Activated CD4-positive, alpha-beta T cell treated with anti-CD3 and anti-CD28 coated beads, Interleukin-2, amount 50 U/mL, for 4 hours (primary cell): ENCODE data around the gene MINDY4.

Experiments
- DNase-seq, 2 experiments: peaks; one replicate each; pipeline ENCODE4 v3.0.0-alpha.2; 2020

MINDY4 gene

DNA sequence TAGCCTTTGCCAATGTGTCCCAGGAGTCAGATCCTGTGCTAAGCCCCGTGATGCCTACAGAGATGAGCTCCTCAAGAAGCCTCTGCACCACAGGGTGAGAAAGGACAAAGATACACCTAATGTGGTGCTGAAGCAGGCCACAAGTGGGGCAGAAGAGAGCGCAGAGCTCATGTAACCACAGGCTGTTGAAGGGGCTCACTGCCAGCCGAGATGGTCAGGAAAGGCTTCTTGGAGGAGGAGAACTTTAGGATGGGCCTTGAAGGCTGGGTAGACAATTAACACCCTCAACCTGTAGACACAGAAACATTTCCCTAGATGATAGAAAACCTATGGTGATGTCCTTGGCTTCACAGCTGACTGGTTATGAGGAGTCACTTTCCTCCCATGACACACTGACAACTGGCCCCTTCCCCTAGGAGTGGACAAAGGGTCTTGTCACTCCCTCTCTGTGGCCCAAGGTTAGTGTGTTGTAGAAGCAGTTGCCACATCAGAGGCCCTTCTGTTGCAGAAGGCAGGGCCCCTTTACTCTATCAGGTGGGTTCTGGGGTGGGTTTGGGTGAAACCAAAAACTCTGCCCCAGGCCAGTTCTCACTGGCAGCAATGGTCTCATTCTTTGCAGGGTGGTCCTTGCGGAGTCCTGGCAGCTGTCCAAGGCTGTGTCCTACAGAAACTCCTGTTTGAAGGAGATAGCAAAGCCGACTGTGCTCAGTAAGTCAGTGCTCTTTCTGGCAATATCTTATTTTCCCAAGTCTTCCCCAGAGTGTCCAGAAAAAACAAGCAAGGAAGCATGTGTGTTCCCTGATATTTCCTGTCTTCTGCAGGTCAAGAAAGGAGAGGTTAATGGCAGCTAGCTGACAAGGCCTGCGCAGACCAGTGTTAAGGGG is 69.2 kb downstream of the MINDY4 start:
- no peak for DNase-seq

DNA sequence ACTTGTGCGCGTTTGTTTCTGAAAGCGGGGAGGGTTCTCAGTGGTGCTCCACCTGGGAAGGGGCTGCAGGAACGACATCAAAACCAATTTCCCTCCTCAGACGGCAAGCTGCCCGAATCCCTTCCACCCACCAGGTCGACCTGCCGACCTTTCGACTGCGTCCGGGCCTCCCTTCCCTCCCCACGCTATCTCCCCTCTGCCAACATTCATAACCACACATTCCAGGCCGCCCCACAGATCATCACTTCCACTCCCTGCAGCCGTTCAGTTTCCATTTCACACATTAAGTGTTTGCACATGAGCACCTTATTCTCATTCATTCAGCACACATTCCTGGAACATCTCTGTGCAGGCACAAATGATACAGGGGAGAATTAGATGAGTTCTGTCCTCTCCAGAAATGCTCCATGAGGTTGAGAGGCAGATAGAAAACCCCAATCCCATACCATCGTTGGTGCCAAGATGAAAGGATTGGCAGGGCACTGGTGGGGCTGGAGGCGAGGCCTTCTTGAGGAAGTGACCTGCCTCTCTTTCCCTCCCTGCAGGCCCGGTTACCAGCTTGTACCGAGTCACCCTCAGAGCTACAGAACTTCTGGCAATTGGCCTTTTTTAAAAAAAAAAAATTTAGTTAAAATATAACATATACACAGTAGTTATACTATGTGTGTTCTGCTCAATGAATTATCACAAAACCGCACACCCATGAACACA is 70.0 kb downstream of the MINDY4 start:
- DNase-seq, result no peak

DNA sequence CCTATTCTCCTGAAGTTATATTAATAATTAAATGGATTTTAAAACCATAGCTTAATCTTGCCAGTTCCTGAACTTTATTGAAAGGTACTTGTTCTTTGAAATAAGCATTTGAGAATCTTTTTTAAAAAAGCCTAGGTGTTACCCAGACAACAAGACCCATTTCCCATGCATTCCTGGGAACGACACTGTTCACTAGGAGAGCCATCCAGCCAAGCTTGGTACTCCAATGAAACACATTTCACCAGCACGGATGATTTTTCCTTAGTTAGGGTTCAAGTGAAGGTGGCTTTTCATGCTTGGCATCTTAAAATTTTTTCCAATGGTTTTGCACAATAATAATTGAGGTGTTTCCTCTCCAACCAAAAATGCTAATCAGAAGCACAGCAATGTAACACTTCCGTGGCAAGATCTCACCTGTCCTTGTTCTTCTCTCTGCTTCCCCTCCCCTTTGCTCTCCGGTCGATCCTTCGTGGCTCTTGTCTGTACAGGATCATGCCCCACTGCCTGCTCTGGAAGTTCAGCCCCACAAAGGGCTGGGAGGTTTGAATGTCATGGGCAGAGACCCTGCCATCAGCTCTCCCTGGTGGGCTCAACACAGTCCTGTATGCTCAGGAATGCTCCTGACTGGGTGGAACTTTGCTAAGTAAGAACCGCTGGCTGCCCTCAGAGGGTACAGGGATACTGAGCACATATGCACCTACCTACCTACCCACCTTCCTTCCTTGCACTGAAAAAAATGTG is 70.8 kb downstream of the MINDY4 start:
- DNase-seq, result no peak

DNA sequence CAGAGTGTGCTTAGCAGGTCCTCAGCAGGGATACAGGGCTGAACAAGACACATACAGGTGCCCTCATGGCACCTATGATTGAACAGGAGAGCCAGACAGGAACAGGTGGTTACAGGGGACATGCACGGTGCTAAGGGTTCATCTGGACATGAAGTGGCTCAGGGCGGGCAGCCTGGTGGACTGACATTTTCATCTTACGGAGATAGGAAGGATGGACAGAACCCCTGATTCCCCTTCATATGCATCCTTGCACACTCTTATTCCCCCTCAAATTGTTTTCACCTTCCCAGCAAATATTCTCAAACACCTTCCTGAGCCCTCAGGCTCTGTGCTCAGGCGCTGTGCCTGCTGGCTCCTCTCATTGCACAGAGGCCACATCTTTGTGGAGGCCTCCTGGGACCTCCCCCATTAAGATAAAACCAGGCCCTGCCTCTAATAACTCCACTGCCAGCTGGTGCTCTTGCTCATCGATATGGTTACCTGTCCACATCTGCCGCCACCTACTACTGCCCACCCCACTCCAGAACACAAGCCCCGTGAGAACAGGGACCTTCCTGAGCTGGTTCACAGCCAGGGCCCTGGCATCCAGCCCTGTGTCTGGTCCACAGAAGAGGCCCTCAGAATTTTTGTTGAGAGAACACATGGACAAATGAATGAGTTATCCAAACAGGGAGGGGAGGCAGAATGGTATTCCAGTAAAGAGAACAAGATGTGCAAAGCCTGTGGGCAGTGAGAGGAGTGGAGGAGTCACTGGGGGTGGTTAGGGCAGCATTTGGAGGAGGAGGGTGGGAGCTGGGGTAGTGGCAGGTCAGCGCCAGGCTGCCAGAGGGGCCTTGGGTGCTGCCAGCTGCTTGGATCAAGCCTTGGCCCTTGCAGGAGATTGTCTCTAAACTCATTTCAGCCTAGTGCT is 71.6 kb downstream of the MINDY4 start:
- DNase-seq, result no peak

DNA sequence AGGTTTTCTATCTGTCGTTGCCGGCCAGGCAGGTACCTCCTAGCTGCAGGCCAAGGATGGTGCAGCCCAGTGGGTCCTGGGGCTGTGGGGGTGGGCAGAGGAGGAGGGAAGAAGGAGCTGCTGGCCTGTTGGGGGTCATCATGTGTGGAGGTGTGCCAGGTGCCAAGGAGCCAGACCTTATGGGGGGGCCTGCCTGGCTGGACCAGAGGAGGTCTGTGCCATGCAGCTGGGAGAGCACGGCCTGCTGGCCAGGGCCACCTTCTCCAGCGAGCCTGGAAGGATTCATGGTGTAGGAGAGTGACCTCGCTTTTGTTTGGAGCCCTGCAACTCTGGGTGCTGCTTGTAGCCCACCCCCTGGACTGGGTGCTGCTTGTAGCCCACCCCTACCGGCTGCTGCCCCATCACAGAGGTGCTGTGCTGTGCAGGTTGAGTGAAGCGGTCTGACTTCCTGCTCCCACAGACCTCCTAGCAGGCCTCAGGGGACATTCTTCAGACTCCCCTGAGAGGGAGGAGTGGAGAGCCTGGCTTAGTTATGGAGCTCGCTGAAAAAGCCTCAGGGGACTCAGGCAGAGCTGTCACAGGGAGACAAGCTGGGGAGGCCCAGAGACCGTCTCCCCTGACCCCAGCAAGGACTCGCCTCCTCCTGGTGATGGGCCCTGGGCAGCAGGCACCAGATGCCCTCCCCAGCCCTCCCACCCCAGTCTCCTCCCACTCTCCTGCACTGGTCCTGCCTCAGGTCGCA is 72.7 kb downstream of the MINDY4 start:
- no peak for DNase-seq

DNA sequence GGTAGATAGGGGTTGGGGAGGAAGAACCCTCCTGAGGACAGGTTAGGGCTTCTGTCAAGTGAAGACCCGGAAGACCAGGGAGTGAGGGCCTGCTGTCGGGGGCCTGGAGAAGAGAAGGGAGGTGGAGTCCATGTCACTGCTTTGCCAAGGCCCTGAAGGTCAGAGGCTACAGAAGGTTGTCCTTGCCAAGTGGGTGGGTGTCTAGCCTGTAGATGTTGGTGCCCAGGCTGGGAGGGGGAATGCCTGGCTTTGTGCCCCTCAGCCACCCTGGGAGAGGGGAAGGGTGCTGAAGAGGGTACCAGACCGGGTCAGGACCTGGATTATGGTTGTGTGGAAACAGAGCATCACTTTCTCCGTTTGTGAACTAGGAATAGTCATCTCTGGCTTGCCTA is 73.3 kb downstream of the MINDY4 start:
- no peak for DNase-seq

DNA sequence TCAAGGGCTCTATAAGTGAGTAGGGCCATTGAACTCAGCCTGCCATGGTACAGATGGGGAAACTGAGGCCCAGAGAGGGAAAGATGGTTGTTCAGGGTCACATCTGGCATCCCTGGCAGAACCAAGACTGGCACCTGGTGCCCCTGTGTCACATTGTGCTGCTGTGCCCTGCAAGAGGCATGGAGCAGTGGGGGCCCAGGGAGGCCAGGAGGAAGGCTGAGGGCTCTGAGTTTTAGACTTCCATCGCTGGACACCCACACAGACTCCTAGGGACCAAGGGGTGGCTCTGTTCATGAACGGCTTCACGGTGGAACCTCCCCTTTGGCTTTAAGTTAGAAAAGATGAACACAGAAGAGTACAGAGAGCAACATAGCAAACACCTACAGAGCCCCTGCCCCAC is 73.7 kb downstream of the MINDY4 start:
- no peak for DNase-seq

DNA sequence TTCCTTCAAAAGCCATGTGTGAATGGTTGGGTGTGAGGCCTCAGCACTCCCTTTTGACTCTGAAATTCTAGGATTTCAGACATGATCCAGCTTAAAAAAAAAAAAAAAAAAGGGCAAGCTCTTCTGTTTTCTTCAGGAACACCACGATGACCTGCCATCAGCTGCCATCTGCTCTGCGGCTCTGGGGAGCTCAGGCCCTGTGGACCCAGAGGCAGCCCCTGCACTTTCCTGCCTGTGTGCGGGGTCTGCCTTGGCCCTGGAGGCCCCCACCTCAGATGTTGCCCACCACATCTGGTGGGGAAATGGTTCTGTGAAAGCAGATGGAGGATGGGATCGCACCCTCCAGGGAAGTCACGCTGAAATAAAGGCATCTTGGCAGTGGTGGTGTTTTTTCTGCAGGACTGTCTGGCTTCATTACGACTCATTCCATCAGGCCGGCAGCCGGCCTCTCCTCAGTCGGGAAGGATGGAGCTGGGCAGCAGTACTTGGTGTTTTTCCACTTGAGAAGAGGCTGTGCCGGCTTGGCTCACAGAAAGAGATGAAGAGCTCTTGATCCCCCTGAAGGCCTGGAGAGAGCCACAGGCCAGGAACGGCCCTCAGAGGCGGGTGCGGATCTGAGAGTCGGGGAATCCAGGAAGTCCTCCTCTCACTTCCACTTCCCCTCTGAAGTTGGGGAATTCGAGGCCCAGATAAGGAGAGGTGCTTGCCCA is 74.4 kb downstream of the MINDY4 start:
- DNase-seq, result no peak

DNA sequence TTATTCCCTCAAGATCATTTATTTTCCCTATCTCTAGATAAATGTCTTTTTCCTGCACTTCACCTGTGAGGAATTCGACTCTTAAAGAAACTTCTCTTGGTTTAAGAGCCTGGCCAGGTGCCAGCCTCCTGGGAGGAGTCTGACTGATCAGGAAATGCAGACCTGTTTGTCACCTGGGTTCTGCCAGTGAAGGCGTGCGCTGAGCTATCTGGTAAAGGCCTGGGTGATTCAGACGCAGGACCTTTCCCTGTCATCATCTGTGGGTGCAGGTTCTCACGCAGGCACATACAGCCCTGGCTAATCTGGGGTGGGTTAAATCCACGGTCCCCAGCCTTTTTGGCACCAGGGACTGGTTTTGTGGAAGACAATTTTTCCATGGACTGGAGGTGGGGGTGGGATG is 75.2 kb downstream of the MINDY4 start:
- no peak for DNase-seq

DNA sequence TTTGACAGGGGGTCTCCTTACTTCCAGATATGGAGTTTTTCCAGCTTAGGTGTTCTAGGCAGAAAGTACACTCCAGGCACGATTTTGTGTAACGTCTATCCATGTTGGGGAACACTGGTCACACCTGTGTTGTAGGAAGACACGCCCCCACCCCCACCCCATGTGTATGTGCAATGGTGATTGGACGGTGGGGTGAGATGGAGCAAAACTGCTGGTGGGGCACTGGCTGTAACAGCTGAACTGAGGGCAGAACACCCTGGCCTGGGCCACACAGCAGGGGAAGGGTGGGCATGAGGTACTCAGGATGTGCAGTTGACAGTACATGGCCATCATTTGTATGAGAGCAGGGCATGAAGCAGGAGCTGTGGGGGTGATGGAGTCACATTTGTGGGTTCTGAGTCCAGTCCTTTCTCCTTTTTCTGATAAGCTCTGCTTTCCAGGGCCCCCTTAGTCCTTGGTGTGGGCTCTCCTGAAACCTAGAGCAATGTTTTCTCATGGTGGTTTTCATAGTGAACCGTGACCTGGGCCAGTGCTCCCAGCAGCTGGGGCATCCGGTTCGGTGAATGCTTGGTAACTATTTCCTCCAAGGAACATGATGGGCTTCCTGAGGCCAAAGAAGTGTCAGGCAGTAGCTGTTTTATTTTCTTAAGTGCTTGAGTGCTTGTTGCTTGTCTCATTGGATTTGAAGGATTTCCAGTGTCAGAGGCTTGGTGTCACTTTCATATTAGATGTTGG is 77.1 kb downstream of the MINDY4 start:
- DNase-seq, result no peak

DNA sequence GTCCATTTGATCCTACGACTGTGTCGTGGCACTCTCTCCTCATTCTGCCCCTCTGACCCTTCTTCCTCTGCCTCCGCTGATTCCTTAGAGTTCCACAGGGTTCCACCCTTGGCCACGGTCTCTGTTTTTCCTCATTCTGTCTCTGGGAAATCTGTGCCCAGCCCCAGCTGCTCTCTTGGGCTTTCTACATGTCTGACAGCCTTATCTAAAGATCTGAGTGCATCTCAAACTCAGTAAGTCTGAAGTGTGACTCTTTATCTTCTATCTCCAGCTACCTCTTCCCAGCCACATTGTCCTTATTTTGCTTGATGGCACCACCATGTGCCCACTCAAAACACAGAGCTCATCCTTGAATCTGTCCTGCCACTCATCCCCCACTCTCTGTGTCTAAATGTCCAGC is 78.3 kb downstream of the MINDY4 start:
- no peak for DNase-seq

DNA sequence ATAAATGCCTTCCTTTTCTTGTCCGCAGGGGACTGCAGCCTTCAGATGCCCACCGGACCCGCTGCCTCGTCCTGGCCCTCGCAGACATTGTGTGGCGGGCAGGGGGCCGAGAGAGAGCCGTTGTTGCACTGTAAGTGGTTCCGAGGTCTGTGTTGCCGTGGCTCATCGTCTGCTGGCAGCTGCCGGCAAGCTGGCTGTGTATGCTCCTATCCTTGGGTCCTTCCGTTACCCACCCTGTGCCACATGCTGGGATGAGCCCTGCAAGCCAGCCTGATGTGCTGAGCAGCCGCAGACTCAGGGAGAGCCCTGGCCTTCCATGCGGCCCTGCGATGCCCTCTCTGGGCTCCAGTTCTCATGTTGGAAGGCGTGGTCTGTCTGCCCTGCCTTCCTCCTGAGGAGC is 79.2 kb downstream of the MINDY4 start:
- DNase-seq, result no peak

DNA sequence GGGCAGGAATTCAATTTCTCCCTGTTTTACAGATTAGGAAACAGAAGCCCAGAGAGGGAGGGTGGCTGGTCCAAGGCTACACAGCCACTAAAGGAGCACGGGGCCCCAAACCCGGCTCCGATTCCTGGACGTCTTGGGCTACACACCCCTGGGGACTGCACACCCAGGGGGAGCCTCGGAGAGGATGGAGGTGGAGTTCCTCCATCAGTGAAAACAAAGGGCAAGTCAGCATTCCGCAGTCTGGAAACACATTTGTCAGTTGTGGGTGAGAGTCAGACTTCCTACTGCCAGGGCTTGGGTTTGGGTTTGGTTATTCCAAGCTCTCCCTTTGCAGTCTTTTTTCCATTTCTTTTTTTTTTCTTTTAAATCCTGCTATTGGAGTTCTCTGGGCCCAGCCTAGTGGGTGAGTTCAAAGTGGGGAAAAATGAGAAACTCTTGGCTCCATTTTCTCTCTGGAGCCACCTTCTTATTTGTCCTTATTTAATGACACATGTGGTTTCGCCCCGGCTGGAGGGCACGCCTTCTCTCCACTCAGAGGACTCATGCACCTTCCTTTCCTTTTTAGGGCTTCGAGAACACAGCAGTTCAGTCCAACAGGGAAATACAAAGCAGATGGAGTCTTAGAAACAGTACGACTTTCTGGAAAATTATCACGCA is 80.6 kb downstream of the MINDY4 start:
- DNase-seq, result no peak

DNA sequence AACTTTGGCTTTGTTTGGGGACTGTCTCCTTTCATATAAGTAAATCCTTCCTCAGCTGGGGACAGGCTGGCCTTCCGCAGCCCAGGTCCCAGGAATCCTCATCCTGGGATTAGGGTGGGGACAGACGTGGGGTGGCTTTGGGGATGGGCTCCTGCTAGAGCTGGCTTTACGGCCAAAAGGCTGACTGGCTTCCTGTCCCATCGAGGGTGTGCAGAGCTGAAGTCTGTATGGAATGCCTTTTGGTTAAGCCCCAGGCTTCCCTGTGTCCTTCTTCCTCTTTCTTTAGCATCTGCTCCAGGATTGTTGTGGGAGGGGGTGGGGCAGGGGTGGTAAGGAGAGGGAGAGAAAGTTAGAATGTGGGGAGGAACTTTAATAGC is 81.1 kb downstream of the MINDY4 start:
- no peak for DNase-seq

DNA sequence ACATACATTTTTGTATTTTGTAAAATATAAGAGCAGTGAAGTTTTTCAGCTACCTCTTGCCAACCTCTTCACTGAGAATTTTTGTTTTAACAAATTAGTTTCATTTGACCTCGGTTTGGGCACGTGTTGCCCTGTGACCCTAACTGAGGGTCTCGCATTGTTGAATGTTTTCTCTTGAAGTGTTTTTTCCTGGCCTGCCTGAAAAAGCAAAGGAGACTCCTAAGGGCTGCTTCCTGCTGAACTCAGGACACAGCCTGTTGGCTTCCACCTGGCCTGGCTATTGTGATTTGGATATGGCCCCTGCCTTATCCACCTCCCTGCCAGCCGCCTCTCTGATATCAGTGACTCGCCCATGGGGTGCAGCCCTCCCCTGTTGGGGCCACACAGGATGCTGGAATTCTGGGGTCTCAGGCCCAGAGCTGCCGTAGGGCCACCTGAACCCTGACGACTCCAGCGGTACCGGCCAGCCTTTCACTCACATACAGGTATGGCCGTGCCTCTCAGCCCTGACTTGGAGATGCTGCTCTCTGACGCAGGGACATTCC is 81.6 kb downstream of the MINDY4 start:
- no peak for DNase-seq

DNA sequence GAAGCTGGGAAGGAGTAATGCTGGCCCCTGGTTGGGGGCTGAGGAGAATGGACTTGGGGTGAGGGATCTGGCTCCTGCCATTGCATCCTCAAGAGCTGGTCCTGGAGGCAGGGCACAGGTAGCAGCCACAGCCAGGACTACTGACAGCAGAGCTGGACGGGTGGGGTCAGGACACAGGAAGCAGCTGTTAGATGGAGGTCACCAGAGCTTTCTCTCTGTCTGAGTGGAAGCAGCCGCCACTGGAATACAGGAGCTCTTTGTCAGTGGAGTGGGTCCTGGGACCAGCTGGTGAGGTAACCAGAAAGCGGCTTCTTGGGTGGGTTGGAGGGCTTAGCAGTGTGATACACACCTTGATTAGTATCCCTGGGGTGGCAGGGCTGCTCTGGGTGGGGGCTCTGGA is 82.4 kb downstream of the MINDY4 start:
- no peak for DNase-seq

DNA sequence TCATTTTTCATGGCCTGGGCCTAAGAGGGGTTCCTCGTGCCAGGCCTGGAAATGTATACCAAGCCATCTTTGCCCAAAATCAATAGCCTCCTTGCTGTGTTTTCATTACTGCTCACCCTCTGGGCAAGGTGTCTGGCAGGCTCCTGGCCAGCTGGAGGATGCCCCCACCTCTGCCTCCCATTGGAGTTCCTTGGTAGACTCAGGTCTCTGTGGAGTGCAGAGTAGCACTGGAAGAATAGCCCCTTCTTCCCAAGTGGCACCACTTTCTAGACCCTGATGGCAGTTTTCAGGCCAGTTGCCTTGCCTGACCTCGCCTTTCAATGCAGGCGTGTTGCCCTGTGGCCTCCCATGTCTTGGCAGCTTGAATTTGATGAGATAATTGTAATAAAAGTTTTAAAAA is 84.7 kb downstream of the MINDY4 start:
- no peak for DNase-seq

DNA sequence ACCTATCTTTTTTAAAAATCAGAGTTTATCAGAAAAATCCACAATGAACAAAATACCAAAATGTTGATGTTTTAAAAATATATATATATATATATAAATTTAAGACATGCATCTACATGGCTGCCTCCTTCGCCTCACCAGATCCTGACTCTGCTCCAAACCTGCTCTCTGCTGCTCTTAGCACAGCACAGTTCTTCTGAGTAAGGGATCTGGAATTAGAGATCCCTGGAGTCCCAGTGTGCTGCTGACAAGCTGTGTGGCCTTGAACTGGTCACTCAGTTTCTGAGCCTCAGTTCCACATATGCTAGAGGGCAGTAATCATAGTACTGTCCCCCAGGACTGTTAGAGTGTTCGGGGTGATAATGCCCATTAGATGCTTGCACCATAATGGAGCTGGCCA is 87.4 kb downstream of the MINDY4 start:
- DNase-seq, result no peak

DNA sequence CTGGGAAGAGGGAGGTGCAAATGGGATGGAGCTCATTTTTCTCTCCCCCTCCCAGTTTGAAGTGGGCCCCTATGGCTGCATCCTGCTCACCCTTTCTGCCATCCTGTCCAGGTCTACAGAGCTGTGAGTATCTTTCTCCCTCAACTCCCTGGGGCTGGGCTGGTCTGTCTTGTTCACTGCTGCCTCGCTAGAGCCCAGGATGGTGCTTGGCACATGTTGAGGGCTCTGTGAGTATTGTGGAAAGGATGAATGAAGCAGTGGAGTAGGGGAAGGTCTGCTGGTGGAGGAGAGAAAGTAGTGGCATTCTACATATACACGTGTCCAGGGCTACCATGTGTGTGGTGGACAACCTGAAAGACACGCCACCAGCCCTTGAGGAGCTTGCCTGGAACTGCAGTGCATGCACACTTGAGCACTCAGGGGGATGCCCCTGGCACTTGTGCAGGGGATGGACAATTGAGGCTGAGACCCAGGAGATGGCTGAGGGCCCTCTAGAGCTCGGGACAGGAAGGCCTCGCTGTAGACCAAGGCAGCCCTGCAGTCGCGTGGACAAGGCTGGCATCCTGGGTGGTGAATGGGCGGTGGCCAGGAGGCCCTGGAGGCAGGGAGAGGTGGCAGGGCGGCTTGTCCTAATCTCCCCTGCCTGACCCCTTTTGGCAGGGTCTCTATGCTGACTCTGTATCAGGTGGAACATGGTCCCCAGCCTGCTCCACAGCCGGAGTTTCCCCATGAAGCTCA is 88.2 kb downstream of the MINDY4 start:
- DNase-seq, result no peak
